ENCODE measurements around the gene GAB4. TPM values are rescaled to one million over a fixed set of nuclear protein-coding genes. Genes with fewer than 3 reads are reported as not detected.

The GAB4 gene
- total RNA-seq, 2 experiments from 2014 or later, result not detected

- ATAC-seq, result no peak
- POLR2A ChIA-PET, result interaction anchor here (0.8 kb wide), 1 partner anchor 32 kb away, joined by 3 read pairs; no protein-coding TSS in a partner anchor
- intact Hi-C loops (cut with micrococcal nuclease), result loop anchor here (10.0 kb wide), 1 partner anchor 80 kb away; no protein-coding TSS in a partner anchor
- CTCF ChIA-PET, result interaction anchor here (1.1 kb wide), 1 partner anchor 94 kb away, joined by 3 read pairs; no protein-coding TSS in a partner anchor
- no peak for TF ChIP-seq CTCF (IDR thresholded peaks at IDR 0.05)
- Mint-ChIP-seq H3K36me3 (ENCODE audit: low read depth) (no peaks in the 10 kb centered on the region), H3K27me3 (no peaks in the 10 kb centered on the region), H3K4me3 (no peak overlapping the region), H3K27ac (no peak overlapping the region), H3K4me1 (ENCODE audit: low read depth) (no peaks in the 10 kb centered on the region), H3K9me3 (no peaks in the 10 kb centered on the region)
- no peak for DNase-seq
Measured at GRCh38 chr22:16964366-16964765, 43.7 kb downstream of the GAB4 start.

DNA sequence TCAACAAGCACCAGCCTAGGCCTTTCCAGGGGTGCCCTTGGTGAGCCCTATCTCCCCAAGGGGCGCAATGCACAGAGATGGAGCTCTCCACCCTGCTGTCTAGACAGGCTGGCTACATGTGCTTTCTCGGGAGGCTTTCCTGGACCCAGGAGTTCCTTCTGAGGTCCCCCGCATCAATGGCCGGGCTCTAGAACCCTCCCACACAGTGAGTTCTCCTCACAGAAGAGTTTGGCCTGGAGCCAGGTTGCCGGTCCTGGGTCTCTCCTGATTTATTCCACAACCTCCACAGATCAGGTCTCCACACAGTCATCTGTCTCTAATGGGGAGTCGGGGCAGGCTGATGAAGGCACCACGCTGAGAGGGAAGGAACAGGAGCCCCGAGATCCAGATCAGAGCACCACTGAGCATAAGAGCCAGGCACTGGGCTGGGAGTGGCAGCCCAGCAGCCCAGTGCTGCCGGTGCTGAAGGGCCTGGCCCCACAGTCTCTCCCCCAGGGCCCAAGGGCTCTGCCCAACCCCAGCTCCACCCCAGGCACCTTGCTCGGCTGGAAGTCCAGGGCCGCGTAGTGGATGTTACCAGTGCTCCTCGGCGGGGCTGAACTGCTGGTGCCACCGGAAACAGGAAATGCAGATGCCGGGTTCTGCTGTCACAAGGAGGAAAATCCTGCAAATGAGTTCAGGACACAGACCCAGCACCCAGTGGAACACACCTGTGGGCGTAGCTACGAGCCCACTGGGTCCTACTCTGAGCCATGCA, 44.7 kb downstream of the GAB4 start:
- ChIA-PET CTCF (no interaction called here), POLR2A (no interaction called here)
- Mint-ChIP-seq H3K9me3 (no peaks in the 10 kb centered on the region), H3K27me3 (no peaks in the 10 kb centered on the region), H3K4me3 (no peak overlapping the region), H3K27ac (no peak overlapping the region), H3K36me3 (ENCODE audit: low read depth) (no peaks in the 10 kb centered on the region), H3K4me1 (ENCODE audit: low read depth) (no peaks in the 10 kb centered on the region)
- intact Hi-C loops (cut with micrococcal nuclease), result loop anchor here (10.0 kb wide), 1 partner anchor 81 kb away; no protein-coding TSS in a partner anchor
- DNase-seq (no peak), ATAC-seq (no peak)
- no peak for TF ChIP-seq CTCF (IDR thresholded peaks at IDR 0.05)

- Mint-ChIP-seq H3K4me1 (ENCODE audit: low read depth) (no peaks in the 10 kb centered on the region), H3K27me3 (no peaks in the 10 kb centered on the region), H3K36me3 (ENCODE audit: low read depth) (no peaks in the 10 kb centered on the region), H3K4me3 (no peak overlapping the region), H3K9me3 (no peaks in the 10 kb centered on the region), H3K27ac (no peak overlapping the region)
- ATAC-seq, result no peak
- ChIA-PET POLR2A (no interaction called here), CTCF (no interaction called here)
- intact Hi-C loops (cut with micrococcal nuclease), result loop anchor here (10.0 kb wide), 1 partner anchor 82 kb away; no protein-coding TSS in a partner anchor
- no peak for DNase-seq
- TF ChIP-seq CTCF (IDR thresholded peaks at IDR 0.05), result no peak
Measured at GRCh38 chr22:16962501-16962900, 45.5 kb downstream of the GAB4 start.

DNA sequence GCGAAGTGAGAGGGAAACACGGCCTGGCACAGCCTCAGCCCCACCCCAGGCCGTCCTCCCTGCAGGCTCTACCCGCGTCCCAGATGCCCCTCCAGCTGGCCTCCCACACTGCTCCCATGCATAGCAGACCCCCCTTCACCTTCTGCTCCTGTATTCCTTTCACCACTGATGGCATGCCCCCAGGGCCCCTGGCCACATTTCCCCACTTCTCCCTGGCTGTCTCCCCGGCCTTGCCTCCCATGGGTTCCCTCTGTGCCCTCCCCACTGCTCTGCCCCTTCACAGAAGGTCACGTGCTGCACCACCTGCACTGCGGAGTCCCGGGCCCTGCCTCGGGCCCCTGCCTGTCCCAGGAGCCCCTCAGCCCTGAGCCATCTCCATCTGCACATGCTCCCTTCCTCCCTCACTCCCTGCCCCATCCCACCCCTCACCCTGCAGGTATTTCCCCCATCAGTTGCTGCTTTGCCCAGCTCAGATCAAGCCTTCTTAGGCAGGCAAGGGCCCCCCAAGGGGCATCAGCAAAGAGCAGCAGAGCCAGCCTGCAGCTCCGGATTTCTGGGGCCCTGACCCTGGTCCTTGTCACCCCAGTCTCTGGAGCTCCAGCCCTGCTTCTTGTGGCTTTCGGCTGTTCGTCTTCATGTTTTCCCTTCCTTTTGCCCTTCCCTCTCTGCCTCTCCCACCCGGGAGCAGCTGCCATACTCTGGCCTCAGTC, 46.4 kb downstream of the GAB4 start:
- no peaks in the 10 kb centered on the region for H3K36me3 Mint-ChIP-seq (ENCODE audit: low read depth)
- ATAC-seq (no peak), DNase-seq (no peak)
- no peaks in the 10 kb centered on the region for H3K4me1 Mint-ChIP-seq (ENCODE audit: low read depth)
- POLR2A ChIA-PET, result no interaction called here
- no peaks in the 10 kb centered on the region for H3K9me3 Mint-ChIP-seq
- no peak overlapping the region for H3K4me3 Mint-ChIP-seq
- no peak for TF ChIP-seq CTCF (IDR thresholded peaks at IDR 0.05)
- intact Hi-C loops (cut with micrococcal nuclease), result loop anchor here (10.0 kb wide), 1 partner anchor 83 kb away; no protein-coding TSS in a partner anchor
- no peak overlapping the region for H3K27ac Mint-ChIP-seq
- CTCF ChIA-PET, result no interaction called here
- H3K27me3 Mint-ChIP-seq, result no peaks in the 10 kb centered on the region

DNA sequence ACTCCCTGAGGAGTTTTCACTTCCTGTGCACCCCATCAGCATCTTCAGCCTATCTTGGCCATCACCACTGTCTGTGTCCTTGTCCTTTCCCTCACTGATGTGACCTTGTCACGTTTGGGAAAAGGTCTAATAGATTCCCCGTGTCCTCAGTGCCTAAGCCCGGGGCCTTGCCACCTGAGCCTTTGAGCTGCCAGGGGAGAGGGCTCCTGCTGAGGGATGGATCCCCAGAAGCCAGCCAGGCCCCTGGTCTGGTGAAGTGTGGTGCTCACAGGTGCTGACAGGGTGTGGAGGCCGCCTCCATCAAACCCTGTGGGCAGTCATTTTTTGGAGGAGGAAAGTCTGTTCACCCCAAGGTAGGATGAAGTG, 47.2 kb downstream of the GAB4 start:
- H3K9me3 Mint-ChIP-seq, result no peaks in the 10 kb centered on the region
- intact Hi-C loops (cut with micrococcal nuclease), result loop anchor here (10.0 kb wide), 1 partner anchor 84 kb away; no protein-coding TSS in a partner anchor
- H3K36me3 Mint-ChIP-seq (ENCODE audit: low read depth), result no peaks in the 10 kb centered on the region
- no peak overlapping the region for H3K27ac Mint-ChIP-seq
- CTCF ChIA-PET, result no interaction called here
- TF ChIP-seq CTCF (IDR thresholded peaks at IDR 0.05), result no peak
- peaks cover 2% of the 10 kb centered on the region for H3K4me1 Mint-ChIP-seq (ENCODE audit: low read depth)
- DNase-seq (no peak), ATAC-seq (no peak)
- no peaks in the 10 kb centered on the region for H3K27me3 Mint-ChIP-seq
- no peak overlapping the region for H3K4me3 Mint-ChIP-seq
- POLR2A ChIA-PET, result no interaction called here
